Measurements from ENCODE around the gene SIGLEC12.
"Not testable (repeated sequence)": the region's sequence is repeated elsewhere in the genome, so short reads cannot be mapped to it uniquely, and the experiment has no call there.

The SIGLEC12 gene

DNA sequence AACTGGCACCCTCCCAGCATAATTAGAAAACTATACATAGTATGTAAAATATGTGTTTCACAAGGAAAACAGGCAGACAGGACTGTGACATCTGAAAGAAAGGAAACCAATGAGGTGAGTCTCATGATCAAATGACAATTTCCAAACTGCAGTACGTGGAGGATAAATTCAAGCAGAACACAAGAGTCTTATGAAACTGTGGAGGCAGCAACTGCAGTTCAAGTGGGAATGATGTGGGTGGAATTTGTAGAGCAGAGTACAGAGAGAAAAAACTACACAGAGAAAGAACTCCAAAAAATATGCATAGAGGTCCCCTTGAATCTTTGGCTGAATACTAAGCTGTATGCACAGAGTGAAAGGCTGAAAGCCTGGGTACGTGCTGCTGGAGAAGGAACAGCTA lies 20.2 kb upstream of the SIGLEC12 start:
- no peak for DNase-seq

DNA sequence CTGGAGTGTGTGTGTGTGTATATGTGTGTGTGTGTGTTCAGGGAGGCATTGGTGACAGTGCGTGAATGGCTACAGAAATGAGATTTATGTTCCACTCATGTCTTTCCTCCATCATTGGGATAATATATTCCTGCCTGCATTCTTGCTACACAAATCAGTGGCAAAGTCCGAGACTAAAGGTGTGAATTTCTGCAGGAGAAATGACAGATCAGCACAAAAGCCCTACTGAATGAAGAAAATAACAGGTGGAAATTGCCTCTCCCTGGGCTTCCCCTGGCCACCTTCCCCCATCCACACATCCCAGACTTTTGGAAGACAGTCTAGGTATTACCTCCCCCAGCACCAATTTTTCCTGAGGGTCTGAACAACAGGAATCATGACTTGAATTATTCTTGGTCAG lies 19.8 kb upstream of the SIGLEC12 start:
- DNase-seq, result no peak

DNA sequence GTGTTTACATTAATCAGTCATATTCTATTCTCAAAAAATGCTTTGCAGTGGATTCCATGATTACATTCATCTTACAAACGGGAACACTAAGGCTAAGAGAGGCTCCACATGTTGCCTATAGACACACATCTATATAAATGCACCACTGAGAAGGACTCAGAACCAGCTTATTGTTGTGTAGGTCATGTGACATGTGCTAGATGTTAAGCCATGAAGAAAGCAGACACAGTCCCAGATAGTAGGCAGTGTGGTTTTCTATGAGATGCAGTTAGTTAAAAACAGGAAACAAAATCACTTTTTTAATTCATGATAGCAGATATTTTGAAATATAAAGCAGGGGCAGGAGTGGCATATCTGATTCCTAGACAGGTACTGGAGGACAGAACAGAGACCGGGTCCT lies 19.1 kb upstream of the SIGLEC12 start:
- DNase-seq, result no peak

DNA sequence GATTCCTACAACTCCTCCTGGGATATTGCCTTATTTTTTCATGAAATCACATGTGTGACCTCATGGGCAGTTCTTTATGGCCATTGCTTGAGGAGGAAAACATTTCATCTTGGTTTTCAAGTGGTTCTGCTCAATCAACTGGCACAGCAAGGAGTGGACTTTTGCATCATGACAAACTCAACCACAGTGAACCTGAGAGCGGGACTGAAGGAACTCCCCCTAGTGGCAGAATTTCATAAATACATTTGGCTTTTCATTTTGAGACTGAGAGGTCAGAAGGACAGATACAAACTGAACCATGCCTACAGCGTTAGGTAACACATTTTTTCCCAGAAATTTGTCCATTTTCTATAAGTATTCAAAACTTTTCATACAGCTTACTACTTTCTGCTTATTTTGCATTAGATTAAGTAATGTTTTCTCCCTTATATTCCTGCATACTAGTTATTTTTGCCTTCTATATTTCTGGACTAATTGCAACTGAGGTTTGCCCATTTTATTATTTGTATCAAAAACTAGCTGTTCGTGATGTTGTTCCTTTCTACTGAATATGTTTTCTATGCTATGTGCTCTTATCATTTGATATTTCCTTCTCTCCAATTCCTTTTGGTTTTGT lies 13.4 kb upstream of the SIGLEC12 start:
- DNase-seq, result peak; percentile 13 to 24

- no peak for DNase-seq
These were observed 12.4 kb upstream of the SIGLEC12 start for GRCh38 chr19:51513968-51514367.

- DNase-seq, result no peak
These were observed 9.8 kb upstream of the SIGLEC12 start for GRCh38 chr19:51511353-51511752.

DNA sequence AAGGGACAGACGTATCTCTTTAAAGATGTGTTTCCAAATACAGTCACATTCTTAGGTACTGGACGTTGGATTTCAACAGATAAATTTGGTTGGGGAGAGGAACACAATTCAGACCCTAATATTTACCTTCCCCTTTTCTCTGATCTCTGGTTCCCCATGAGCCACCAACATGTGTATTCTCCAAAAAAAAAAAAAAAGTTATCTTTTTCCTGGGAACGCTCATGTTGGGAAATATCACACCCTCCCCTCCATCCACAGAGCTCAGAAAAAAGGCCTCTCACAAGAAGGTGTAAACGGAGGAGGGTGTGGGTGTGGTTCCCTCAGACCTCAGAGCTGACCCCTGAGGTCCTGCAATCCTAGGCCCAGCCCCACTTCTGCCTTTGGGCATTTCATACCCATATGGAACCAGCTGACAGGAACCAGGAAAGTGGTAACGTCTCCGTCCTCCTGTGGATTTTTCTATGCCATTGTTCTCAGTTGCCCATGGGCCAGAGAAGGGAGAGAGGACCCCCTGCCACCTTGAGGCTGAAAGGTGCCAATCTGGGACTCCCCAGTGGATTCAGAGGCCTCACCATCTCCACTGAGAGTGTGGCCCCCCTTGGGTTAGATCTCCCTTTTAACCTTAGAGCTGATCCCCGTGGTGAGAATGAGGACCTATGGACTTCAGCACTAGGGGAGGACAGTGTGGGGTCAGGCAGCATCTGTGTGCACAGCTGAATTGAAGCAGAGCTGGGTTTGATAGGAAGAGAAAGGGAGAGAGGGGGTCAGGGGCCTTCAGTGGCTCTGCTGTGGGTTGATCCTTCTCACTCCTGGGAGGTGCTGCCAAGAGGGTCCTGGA lies 8.4 kb upstream of the SIGLEC12 start:
- DNase-seq, result no peak

DNA sequence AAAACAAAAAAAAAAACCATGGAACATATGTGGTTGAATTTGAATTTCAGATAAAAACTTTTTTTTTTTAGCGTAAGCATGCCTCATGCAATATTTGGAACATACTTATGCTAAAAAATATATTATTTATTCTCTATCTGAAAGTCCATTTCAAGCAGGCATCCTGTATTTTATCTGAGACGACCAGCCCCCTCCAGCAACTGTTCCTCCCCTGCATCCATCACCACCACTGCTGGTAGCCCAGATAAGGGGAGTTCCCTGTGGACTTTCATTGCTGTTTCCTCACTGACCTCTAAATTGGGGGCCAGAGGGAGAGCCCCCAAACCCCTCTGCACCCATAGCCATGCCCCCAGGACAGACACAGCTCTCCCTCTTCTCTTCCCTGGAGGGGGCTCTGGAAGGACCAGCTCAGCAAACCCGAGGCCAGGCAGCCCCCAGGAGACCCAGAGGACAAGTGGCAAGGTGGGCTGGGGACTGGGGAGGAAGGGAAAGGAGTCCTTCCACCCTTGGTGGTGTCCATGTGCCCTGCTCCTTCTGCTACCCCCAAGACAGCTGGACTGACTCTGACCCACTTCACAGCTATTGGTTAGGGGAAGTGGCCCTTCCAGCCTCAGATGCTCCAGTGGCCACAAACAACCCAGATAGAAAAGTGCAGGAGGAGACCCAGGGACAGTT lies 6.6 kb upstream of the SIGLEC12 start:
- DNase-seq, result no peak

DNA sequence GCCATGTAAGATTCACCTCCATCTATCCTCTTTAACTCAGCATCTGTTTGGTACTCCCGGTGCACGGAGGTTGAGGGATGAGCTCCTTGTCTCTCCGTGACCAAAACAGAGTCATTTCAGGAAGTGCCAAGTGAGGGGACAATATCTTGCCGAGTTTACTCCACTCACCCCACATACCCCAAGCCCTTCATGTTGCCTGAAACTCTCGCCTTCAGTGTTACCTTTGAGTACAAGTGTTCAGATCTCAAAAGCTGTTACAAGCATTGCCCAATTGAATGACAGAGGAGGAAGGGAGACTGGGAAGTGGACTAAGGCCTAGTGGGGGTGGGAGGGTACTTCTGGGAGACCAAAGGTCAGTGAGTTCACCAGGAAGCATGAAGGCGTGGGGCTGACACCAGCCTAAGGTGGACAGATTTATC lies 6.0 kb upstream of the SIGLEC12 start:
- DNase-seq, result no peak

GRCh38 chr19:51507192-51507591 lies 5.6 kb upstream of the SIGLEC12 start:
- DNase-seq, result no peak

DNA sequence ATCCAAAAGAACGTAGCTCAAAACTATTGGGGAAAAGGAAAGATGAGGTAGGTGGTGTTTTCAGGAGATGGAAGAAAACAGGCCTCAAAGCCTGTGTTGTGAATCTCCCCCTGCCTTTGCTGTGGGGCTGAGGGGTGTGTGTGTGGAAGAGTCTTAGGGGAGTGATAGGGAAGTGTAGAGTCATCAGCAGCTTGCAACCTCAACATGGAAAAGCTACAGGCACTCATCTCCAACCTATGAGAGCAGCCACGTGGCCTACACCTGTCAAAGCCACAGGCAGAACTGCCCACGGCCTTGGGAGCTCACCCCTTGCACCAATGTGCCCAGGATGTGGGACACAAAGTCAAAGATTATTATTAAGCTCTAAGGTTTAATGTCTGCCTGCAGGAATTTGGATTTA lies 4.3 kb upstream of the SIGLEC12 start:
- no peak for DNase-seq

- no peak for DNase-seq
These were observed 2.3 kb upstream of the SIGLEC12 start for GRCh38 chr19:51503896-51504295.

- DNase-seq, result no peak
These were observed 1.8 kb upstream of the SIGLEC12 start for GRCh38 chr19:51503286-51503817.

DNA sequence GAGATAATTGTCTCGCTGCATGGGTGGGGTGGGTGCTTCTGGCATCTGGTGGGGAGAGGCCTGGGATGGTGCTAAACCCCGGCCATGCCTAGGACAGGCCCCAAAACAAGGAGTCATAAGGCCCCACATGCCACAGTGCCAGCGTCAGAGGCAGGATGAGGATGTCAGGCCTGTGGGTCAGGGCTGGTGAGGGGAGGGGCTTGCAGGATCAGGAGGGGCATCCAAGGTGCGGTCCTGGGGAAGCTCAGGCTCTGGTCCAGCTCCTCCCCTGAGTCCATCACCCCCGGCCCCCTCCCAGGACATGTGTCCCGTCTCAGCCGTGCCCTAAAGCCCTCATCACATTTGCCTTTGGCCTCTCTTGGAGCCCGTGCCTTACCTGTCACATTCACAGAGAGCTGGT lies 669 bp downstream of the SIGLEC12 start:
- not testable (repeated sequence) for DNase-seq

DNA sequence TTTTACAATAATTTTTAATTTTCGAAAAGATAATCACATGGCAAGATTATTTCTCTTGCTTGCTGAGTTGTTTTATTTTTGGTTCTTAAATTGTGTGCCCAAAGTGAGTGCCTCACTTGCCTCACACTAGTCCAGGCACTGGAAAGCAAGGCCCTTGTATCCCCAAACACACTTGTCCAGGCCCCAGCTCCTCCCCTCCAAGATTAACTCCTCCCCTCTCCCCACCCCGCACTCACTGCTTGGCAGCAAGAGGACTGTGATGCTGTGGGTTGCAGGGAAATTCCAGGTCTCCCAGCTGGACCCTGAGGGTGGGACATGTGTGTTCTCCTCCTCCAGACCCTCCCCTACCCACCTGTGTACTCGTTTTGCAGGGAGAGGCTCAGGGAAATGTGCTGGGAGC lies 3.9 kb downstream of the SIGLEC12 start:
- DNase-seq, result no peak

GRCh38 chr19:51493776-51494175 lies 7.8 kb downstream of the SIGLEC12 start:
- DNase-seq, result no peak

GRCh38 chr19:51491586-51491985 lies 10.0 kb downstream of the SIGLEC12 start:
- DNase-seq, result no peak

DNA sequence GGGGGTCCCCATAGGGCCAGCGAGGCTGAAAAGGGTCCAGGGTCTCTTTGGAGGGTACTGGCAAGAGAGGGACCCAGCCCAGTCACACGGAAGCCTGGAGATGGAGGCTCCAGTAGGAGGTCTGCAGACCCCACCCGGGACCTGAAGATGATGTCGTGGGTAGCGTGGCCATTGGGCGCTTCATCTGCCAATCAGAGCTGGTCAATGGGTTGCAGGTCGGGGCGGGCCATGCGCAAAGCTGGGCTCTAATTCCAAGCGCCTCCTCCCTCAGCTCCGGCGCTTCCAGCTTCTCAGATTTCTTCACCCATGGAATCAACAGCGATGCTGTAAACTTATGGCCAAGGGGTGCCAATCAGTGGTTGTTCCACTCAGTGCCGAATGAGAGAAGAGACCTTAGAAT lies 10.9 kb downstream of the SIGLEC12 start:
- no peak for DNase-seq

DNA sequence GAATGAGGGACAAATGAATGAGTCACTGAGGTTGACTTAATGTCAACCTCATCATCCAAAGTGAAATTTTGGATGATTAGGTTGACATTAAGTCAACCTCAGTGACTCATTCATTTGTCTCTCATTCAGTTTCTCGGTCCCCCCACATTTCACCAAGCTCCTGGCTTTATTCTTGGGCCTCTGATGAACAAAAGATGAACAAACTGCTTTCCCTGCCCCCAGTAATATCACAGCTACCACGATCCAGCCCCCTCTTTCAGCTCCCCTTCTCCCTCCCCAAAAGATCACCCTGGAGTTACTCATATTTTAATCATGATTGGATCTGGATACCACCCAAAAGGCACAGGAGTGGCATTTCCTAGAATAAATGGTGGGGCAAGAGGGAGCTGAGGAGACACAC lies 12.5 kb downstream of the SIGLEC12 start:
- DNase-seq, result no peak

DNA sequence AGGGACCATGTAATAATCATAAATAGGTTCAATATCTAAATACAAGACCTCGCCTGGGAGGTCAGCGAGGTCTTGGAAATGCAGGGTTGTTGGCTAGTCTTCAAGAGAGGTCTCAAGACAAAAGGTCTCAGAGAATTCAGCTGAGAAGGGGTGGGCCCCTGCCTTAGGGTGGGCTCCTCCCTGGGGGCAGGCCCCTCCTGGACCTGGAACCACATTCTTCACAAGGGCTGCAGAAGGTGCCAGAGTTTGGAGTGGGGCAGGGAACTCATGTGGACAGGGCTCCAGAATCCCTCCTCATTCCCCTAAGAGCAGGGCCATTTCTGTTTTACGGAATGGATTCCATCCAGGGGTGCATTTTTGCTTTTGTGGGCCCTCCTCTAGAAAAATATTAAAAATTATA lies 13.1 kb downstream of the SIGLEC12 start:
- DNase-seq, result no peak

GRCh38 chr19:51485960-51486660 lies 15.5 kb downstream of the SIGLEC12 start:
- DNase-seq, result no peak

- DNase-seq, result no peak
These were observed 21.0 kb downstream of the SIGLEC12 start for GRCh38 chr19:51480590-51480989.

Measured in activated CD4-positive, alpha-beta T cell treated with anti-CD3 and anti-CD28 coated beads for 4 hours (primary cell).